ENCODE data around the gene STXBP5.

Gene STXBP5

GRCh38 chr6:147416622-147417021 lies 212.4 kb downstream of the STXBP5 start:
- in situ Hi-C loops (cut with HindIII; ENCODE audit: low sequenced_read_pairs) = no loop called here

GRCh38 chr6:147417954-147418353 lies 213.7 kb downstream of the STXBP5 start:
- in situ Hi-C loops (cut with HindIII; ENCODE audit: low sequenced_read_pairs) = no loop called here

- in situ Hi-C loops (cut with HindIII; ENCODE audit: low sequenced_read_pairs) = no loop called here
These were observed 214.3 kb downstream of the STXBP5 start for GRCh38 chr6:147418523-147418922.

DNA sequence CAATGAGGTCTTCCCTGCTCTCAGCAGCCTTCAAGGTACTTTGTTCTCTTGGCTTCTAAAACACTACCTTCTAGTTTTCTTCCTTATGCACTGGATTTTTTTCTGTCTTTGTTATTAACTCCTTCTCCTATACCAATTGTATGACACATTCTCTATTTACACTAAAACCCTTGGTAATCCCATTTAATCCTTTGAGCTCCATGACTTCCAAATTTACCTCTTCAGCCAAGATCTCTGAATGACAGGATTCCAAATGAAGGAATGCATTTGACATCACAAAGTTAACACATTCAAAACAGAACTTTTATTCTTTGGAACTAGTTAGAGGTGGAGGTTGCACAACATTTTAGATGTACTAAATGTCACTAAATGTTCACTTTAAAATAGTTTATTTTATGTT lies 217.7 kb downstream of the STXBP5 start:
- in situ Hi-C loops (cut with HindIII; ENCODE audit: low sequenced_read_pairs) = no loop called here

DNA sequence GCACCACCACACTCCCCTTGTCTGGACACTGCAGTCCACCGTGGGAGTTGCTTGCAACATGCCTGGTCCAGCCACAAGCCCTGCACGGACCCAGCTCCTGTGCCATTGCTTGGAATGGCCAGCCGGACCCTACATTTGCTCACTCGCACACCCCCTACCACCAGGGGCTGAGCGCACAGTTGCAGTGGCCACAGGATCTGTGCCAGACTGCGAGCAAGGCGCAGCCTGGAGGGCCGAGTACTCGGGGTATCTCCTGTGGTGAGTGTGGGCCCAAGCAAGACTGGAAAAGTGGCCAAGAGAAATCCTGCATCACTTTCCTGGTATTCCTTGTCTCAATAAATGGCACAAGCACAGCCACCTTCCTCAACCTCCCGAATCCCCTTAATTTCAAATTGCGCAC lies 218.9 kb downstream of the STXBP5 start:
- in situ Hi-C loops (cut with HindIII; ENCODE audit: low sequenced_read_pairs) = no loop called here

DNA sequence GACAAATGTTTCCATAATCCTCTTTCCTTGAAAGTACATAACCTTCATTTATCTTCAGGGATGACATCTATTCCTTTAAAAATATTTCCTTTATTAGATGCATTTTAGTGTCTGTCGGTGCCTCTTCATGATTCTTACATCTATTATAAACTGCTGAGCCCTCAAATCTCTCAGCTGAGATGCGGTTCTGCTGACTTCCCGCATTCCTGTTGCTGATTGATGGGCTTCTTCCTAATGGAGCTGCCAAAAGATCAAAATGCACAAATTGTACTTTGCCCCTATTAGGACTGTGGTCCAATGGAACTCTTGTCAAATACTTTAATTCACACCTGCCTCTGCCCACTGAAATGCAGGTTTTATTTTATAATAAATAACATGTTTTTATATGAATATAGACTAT lies 225.6 kb downstream of the STXBP5 start:
- in situ Hi-C loops (cut with HindIII; ENCODE audit: low sequenced_read_pairs) = no loop called here

DNA sequence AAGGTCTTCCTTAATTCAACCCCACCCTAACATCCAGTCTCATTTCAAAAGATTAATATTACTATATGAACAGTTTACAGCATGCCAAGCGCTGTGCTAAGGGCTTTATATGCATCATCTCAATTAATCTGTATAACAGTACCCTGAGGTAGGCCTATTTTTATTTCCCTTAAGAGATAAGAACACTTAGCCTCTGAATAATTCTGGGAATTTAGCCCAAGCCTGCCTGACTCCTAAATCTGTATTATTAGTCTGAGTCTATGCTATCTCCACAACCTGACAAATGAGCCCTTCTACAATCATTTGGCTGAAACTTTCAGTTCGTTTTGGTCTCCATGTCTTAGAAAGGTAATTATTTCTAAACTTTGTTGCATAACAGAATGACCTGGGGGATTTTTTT lies 226.6 kb downstream of the STXBP5 start:
- in situ Hi-C loops (cut with HindIII; ENCODE audit: low sequenced_read_pairs) = no loop called here

DNA sequence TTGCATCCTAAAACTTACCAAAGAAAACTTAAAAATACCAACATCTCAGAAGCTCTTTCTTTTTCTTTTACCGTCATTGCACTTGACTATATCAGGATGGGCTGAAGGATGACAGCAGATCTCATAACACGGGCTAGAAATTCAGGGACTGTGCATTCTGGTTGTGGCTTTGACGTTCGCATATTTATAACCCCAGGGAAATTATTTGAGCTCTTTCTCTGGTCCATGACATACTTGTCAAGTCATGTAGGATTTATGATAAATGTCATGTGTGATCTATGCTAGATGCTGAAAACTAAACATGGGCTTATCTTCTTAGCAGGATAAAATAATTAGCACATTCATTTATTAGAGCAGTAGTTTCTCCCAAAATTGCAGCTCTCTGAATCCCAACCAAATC lies 229.9 kb downstream of the STXBP5 start:
- in situ Hi-C loops (cut with HindIII; ENCODE audit: low sequenced_read_pairs) = no loop called here

- in situ Hi-C loops (cut with HindIII; ENCODE audit: low sequenced_read_pairs) = no loop called here
These were observed 230.3 kb downstream of the STXBP5 start for GRCh38 chr6:147434516-147434915.

DNA sequence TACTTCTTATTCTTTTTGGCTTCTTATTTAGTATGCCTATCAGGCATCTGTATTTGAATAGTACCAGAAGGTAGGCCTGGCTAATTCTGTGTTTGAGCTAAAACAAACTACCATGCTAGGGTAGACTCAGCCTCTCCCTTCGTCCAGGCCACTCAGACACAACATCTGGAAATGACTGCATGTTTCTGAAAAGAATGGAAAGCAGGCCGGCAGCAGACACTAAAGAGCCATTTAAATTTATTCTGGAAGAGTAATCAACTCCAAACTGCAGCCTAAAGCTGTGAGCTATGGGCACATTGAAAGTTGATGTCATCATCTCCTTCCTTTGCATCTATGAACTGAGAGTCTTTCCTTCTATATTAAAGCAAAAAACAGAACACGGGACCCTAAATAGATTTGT lies 233.4 kb downstream of the STXBP5 start:
- in situ Hi-C loops (cut with HindIII; ENCODE audit: low sequenced_read_pairs) = no loop called here

DNA sequence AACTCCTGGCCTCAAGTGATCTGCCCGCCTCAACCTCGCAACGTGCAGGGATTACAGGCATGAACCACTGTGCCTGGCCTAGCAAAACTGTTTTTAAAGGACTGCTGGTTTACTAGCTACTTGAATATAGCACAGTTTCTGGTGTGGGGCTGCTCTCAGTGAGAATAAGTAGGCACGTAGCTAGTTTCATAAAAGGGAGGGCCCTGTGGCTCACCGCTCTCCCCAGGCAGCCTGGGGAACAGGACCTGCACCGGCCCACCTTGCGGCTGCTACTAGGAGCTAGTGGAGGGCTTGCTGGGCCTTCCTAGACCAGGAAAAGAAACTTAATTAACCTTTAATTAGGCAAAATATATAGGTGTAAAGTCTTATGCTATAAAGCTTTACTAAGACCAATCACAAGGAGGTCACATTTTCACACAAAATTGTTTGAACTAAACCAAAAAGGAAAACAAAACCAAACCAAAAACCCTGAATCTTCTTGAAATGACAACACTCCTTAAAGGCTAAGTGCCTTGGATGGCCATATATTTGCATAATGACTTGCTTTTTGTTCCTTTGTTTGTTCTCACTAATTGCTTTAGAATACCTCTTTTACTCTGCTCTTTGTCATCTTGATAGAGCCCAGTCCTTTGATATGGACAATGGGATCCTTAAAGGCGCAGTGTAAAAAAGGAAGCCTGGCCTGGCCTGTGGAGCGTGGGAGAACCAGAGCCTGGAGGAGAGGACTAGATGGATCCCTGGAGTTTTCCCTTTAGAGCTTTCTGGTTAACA lies 234.7 kb downstream of the STXBP5 start:
- in situ Hi-C loops (cut with HindIII; ENCODE audit: low sequenced_read_pairs) = no loop called here
